IPS-20b (cell line): ENCODE data around the gene A3GALT2.
A peak's percentile ranks its signal among the peaks of the same experiment; 100 is the strongest.

Experiments used
- H3K27ac ChIP-seq: one replicate; pipeline ENCODE4 v1.5.1; 2013; ENCODE audit warnings: low read length
- H3K27me3 ChIP-seq: 2 replicates; pipeline ENCODE4 v1.6.1; 2013; ENCODE audit warnings: mild to moderate bottlenecking, low read length, inconsistent platforms; ENCODE audit not compliant: insufficient read depth
- H3K36me3 ChIP-seq: 2 replicates; pipeline ENCODE4 v1.6.1; 2013; ENCODE audit warnings: low read depth, mild to moderate bottlenecking, inconsistent platforms, low read length, moderate library complexity; ENCODE audit not compliant: insufficient read depth
- H3K4me1 ChIP-seq: 2 replicates; pipeline ENCODE4 v1.6.1; 2013; ENCODE audit warnings: mild to moderate bottlenecking, control low read depth, inconsistent platforms, low read length, moderate library complexity; ENCODE audit not compliant: insufficient read depth
- H3K4me3 ChIP-seq: 2 replicates; pipeline ENCODE4 v1.5.1; 2013; ENCODE audit warnings: mild to moderate bottlenecking, low read length, inconsistent platforms
- H3K9ac ChIP-seq: 2 replicates; pipeline ENCODE4 v1.6.1; 2013; ENCODE audit warnings: low read depth, mild to moderate bottlenecking, inconsistent platforms, low read length, moderate library complexity
- H3K9me3 ChIP-seq: 2 replicates; pipeline ENCODE4 v1.6.1; 2013; ENCODE audit warnings: mild to moderate bottlenecking, low read depth, low read length, inconsistent platforms; ENCODE audit not compliant: insufficient read depth

Gene A3GALT2

DNA sequence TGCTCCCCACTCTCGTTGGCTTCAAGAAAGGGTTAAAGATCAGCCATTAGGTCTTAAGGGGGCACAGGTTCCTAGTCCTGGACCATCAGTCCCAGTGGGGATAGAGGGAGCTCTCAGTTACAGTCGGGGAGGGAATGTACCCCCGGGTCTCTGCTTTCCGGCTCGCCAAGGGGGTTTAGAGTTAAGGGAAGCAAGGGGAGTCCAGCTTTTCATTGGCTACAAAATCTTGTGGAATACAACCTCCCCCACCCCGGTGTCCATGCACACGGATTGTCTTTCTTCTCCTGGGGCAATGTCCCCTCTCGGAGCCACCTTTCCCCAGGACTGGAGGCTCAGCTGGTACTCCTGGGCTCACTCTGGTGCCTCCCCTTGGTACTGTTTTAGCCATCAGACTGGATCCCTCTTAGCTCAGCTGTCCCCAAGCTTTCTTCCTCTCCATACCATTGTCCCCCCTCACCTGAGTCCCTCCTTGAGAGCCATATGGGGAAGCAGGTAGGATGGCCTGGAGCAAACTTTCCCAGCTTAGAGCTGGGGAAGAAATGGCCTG lies at the start of gene A3GALT2:
A3GALT2 (minus strand) TSS at position 480 of the 547 bp plus-strand sequence; CDS start at position 480, 0 bp downstream.
- Histone ChIP-seq H3K27me3 (no peaks in the 10 kb centered on the region; the same call in 1 of the 2 replicates), H3K9me3 (no peaks in the 10 kb centered on the region), H3K9ac (no peak within 1 kb of the TSS), H3K36me3 (peaks cover 14% of the 10 kb centered on the region; the same call in 1 of the 2 replicates), H3K27ac (no peak within 1 kb of the TSS), H3K4me3 (no peak within 1 kb of the TSS), H3K4me1 (no peaks in the 10 kb centered on the region)

DNA sequence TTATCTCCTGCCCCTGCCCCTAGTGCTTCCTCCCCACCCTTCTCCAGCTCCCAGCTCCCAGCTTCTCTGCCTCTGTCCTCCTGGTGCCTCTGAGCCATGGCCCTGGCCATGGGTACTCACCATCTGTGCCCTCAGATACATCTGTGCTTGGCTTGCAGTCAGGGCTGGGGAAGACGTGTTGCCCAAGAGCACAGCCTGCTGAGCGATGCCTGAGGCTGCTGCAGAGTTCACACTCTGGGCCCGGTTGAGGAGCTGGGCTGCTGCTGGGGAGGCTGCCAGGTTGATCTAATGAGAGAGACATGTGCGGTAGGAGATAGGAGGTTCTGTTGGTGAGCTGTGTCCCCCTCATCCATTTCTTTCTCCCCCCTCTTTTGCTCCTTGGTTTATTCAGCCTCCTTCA lies 49.4 kb upstream of the A3GALT2 start:
- Histone ChIP-seq H3K4me3 (no peak overlapping the region), H3K4me1 (no peaks in the 10 kb centered on the region; the same call in 1 of the 2 replicates), H3K9me3 (no peaks in the 10 kb centered on the region), H3K27me3 (peaks cover 15% of the 10 kb centered on the region), H3K36me3 (no peaks in the 10 kb centered on the region), H3K27ac (no peak overlapping the region), H3K9ac (no peak overlapping the region)

DNA sequence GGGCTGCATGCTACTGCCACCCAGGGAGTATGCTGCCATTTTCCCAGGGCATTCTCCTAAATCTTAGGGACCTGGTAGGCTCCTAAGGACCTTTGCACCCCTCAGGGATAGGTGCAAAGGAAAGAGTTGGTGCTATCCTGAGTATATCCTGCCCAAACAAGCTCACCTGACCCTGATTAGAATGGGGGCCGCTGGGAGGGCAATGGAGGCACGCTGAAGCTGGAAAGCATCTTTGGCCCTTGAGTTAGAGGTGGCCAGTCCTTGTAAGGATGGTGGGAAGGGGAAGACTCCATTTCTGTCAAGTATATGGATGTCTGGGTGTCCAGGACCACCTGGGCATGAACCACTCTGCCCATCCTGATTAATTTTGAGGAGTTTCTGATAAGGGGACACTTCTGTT lies 48.9 kb upstream of the A3GALT2 start:
- Histone ChIP-seq H3K27me3 (peaks cover 18% of the 10 kb centered on the region), H3K4me1 (peaks cover 2% of the 10 kb centered on the region; the same call in 1 of the 2 replicates), H3K4me3 (no peak overlapping the region), H3K27ac (no peak overlapping the region), H3K9me3 (no peaks in the 10 kb centered on the region), H3K36me3 (no peaks in the 10 kb centered on the region), H3K9ac (no peak overlapping the region)

DNA sequence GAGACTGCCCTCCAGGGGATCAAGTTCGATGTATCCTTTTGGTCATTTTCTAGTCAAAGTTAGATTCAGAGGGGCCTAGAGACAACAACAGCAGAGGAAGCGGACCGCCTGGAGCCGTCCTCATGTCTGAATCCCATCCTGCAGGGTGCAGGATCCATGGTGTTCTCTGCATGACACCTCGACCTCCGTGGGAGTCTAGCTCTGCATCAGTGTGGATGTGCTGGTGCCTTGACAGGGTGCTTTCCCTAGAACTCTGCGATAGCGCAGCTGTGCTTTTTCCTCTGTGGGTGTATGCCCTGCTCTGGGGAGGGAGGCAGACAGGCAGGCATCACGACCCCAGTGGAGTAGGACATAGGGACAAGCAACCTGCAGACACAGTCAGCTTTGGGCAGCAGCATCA lies 48.2 kb upstream of the A3GALT2 start:
- H3K4me1 ChIP-seq = peaks cover 9% of the 10 kb centered on the region; the same call in 1 of the 2 replicates
- no peak overlapping the region for H3K27ac ChIP-seq
- no peaks in the 10 kb centered on the region for H3K9me3 ChIP-seq
- H3K9ac ChIP-seq = no peak overlapping the region
- no peaks in the 10 kb centered on the region for H3K36me3 ChIP-seq
- H3K27me3 ChIP-seq = peaks cover 18% of the 10 kb centered on the region
- no peak overlapping the region for H3K4me3 ChIP-seq

DNA sequence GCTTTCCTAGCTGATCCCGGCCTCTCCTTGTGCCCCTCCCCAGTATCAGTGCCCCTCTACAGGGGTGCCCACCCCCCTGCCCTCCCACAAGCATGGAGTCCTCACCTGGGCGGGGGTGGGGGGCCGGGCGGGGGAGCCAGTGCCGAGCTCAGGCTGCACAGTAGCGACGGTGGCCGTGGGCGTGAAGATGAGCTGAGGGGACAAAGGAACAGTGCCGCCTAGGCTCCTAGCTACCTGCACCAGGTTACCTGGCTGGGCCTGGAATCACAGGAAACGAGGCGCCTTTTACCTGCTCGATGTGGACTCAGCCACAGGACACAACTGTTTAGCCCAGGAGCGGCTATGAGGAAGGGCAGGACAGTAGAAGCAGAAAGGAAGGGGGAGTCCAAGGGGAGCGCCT lies 47.5 kb upstream of the A3GALT2 start:
- Histone ChIP-seq H3K4me1 (peaks cover 12% of the 10 kb centered on the region), H3K27me3 (peaks cover 18% of the 10 kb centered on the region), H3K4me3 (no peak overlapping the region)

DNA sequence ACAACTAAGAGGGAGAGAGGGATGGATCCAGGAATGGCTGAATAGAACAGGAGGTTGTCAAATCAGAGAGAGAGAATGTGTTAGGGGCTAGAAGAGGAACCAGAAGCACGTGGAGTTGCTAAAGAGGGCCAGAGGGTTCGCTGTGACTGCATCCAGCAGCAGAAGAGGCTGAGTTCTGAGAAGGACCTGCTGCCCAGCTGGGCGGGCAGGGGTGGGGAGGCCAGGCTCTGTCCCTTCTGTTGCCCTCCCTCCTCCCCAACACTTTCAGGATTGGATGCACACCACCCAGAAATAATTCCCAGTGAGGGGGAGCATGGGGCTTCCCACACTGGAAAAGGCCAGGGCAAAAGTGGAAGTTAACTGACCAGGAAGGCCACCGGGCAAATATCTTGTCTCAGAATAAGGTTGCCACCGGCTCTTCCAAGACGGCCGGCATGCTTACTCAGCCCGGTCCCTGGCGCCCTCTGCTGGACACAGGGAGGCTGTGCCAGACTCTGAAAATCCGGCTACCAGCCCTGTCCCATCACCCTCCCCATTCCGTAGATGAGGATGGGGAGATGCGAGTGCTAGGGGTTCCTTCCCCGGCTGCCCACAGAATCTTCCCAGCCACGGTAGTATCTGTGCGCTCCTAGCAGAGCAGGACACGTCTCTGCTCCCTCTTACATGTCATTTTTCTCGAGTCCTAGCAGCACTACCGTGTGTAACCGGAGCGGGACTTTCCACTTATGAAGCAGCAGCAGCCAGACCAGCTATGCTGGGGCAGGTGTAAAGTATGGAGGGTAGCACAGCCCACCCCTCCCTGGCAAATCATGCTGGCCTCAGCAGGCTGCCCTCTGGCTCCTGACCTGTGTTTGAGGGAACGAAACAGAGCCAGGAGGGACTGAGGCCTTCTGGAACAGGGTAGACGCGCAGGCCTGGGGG lies 46.8 kb upstream of the A3GALT2 start:
- H3K36me3 ChIP-seq = no peaks in the 10 kb centered on the region
- H3K9me3 ChIP-seq = no peaks in the 10 kb centered on the region
- peaks cover 19% of the 10 kb centered on the region for H3K4me1 ChIP-seq
- peaks cover 18% of the 10 kb centered on the region for H3K27me3 ChIP-seq
- H3K9ac ChIP-seq = no peak overlapping the region
- no peak overlapping the region for H3K4me3 ChIP-seq
- no peak overlapping the region for H3K27ac ChIP-seq

More for the DNA sequence above, 47.5 kb upstream of the A3GALT2 start:
- Histone ChIP-seq H3K9ac (no peak overlapping the region), H3K27ac (no peak overlapping the region), H3K9me3 (no peaks in the 10 kb centered on the region), H3K36me3 (no peaks in the 10 kb centered on the region)

DNA sequence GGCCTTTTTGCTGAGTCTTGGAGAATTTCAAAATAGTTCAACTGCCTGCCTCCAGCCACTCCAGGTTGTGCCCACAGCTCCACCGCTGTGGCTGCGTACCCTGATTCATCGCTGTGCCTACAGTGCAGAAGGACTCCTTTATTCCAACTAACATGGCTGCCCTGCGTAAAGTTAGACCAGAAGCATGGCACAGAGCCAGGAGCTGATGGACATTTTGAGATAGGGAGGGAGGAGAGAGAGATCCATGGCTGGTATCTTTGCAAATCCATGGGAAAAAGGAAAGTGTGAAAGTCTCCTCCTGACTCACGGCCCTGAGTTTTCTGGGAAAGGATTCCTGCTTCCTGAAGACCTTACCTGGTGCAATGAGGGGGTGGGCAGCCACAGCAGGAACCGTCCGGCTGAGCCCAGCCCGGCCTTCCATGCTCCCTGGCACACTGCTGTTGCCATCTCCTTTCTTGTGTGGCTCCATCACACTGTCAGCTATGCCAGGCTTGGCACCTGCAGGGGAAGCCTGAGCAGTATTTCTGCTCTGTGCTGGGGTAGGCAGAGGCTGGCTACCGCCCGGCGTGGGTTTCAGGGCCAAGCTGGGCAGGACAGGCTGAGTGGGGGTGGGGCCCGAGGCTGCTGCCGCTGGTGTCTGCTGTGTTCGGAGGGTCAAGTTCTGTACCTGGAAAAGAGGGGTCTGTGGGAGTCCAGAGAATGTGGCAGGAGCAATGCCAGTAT lies 46.0 kb upstream of the A3GALT2 start:
- H3K27me3 ChIP-seq = peaks cover 26% of the 10 kb centered on the region
- no peaks in the 10 kb centered on the region for H3K9me3 ChIP-seq
- no peak overlapping the region for H3K27ac ChIP-seq
- no peak overlapping the region for H3K9ac ChIP-seq
- H3K4me1 ChIP-seq = peaks cover 27% of the 10 kb centered on the region
- H3K4me3 ChIP-seq = no peak overlapping the region
- no peaks in the 10 kb centered on the region for H3K36me3 ChIP-seq

DNA sequence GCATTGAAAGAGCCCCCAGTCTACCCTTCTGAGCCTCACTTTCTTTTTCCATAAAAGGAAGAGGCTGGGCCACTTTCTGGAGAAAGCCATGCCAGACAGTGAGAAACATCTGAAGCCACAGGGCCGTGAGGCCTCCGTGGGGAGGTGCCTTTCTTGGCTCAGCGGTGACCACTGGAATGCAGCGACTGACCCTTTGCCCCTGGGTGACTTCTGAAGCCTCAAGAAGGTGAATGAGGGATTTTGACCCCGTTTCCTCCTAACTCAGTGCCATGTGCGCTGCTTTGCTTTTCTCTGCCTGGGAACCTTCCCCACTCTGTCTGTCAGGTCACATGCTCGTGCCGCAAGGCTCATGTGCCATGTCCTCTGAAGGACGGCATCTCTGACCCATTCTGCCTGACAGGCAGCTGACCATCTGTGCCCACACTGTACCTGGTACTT lies 44.7 kb upstream of the A3GALT2 start:
- Histone ChIP-seq H3K27ac (no peak overlapping the region), H3K4me1 (peaks cover 31% of the 10 kb centered on the region), H3K4me3 (no peak overlapping the region), H3K9me3 (no peaks in the 10 kb centered on the region), H3K36me3 (no peaks in the 10 kb centered on the region), H3K9ac (peak overlapping the region; percentile 34; the same call in 1 of the 2 replicates), H3K27me3 (peaks cover 29% of the 10 kb centered on the region)

- no peak overlapping the region; the same call in 1 of the 2 replicates for H3K9ac ChIP-seq
- H3K4me1 ChIP-seq = peaks cover 34% of the 10 kb centered on the region
- no peaks in the 10 kb centered on the region for H3K9me3 ChIP-seq
- H3K27ac ChIP-seq = peak overlapping the region; percentile 34
- peak overlapping the region; percentile 6; the same call in 1 of the 2 replicates for H3K4me3 ChIP-seq
- no peaks in the 10 kb centered on the region for H3K36me3 ChIP-seq
- peaks cover 38% of the 10 kb centered on the region for H3K27me3 ChIP-seq
Measured at GRCh38 chr1:33364565-33364918, 43.6 kb upstream of the A3GALT2 start.

- Histone ChIP-seq H3K9ac (peak overlapping the region; percentile 69; the same call in 1 of the 2 replicates), H3K4me1 (peaks cover 34% of the 10 kb centered on the region), H3K27me3 (peaks cover 49% of the 10 kb centered on the region), H3K4me3 (peak overlapping the region; percentile 56; the same call in 1 of the 2 replicates), H3K36me3 (no peaks in the 10 kb centered on the region), H3K9me3 (no peaks in the 10 kb centered on the region), H3K27ac (peak overlapping the region; percentile 25)
Measured at GRCh38 chr1:33363470-33363861, 42.6 kb upstream of the A3GALT2 start.

DNA sequence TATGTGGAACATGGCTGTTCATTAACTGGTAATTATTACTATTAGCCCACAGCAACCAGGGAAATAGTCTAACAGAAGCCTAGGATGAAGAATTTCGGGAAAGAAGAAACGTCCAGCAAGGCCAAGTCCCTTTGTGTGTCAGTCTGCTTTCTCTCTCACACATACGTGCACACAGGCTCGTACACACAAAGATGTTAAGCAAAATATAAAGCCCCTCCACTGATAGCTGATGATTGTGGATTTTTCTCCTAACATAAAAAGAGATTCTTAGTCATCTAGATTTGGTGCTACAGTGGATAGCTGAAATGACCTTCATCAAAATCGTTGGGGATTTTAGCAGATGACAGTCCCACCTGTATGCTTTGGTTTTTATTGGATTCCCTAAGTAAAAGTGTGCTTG lies 42.1 kb upstream of the A3GALT2 start:
- peak overlapping the region; percentile 56; the same call in 1 of the 2 replicates for H3K4me3 ChIP-seq
- no peaks in the 10 kb centered on the region for H3K9me3 ChIP-seq
- no peak overlapping the region for H3K27ac ChIP-seq
- H3K36me3 ChIP-seq = no peaks in the 10 kb centered on the region
- H3K4me1 ChIP-seq = peaks cover 34% of the 10 kb centered on the region
- peak overlapping the region; percentile 69; the same call in 1 of the 2 replicates for H3K9ac ChIP-seq
- H3K27me3 ChIP-seq = peaks cover 53% of the 10 kb centered on the region
